Tibial artery (tissue), 4 donors: ENCODE data around the gene PLPP4.

Source experiments
- DNase-seq, 2 donors: peaks; one replicate each; pipeline ENCODE4 v3.0.0-alpha.2; 2019
- H3K27ac ChIP-seq, 2 donors: fragments of 200-600 bp; sonication (generic) in 1 of 2; 1 replicate in 1 of 2; 2 replicates in 1 of 2; pipeline ENCODE4 v1.5.1; 2018 to 2019; ENCODE audit warnings: mild to moderate bottlenecking in 1 of 2
- H3K27me3 ChIP-seq, 2 donors: fragments of 200-600 bp; sonication (generic) in 1 of 2; one replicate each; pipeline versions ENCODE4 v1.5.1 to v1.6.0; 2016 to 2019
- H3K36me3 ChIP-seq, 3 donors: fragments of 200-600 bp; sonication (generic) in 2 of 3; one replicate each; pipeline ENCODE4 v1.5.1; 2016 to 2019; ENCODE audit warnings: mild to moderate bottlenecking in 2 of 3
- H3K4me1 ChIP-seq, 4 donors: fragments of 200-600 bp; sonication (generic) in 2 of 4; 1 replicate in 3 of 4; 2 replicates in 1 of 4; pipeline ENCODE4 v1.5.1; 2016 to 2019
- H3K4me3 ChIP-seq, 2 donors: fragments of 200-600 bp; sonication (generic) in 1 of 2; 1 replicate in 1 of 2; 2 replicates in 1 of 2; pipeline ENCODE4 v1.5.1; 2018 to 2019; ENCODE audit warnings: mild to moderate bottlenecking in 2 of 2
- H3K9me3 ChIP-seq, 3 donors: fragments of 200-600 bp; sonication (generic) in 1 of 3; one replicate each; pipeline ENCODE4 v1.5.1; 2016 to 2019
- intact Hi-C: fragments of 100-400 bp; cut with DNase I; formaldehyde crosslinking; loops from one replicate; pipeline ENCODE4 v1.15.0; 2023; ENCODE audit warnings: low total_unique reads
- TF ChIP-seq, protein P1 (sequence below), 2 experiments: fragments of 200-600 bp in 1 of 2; fragments of 450-650 bp in 1 of 2; IDR thresholded peaks; one replicate each; pipeline ENCODE4 v1.5.1; 2017 to 2019; ENCODE audit warnings: antibody characterized with exemption in 2 of 2, mild to moderate bottlenecking in 1 of 2, moderate library complexity in 1 of 2

PLPP4 gene

DNA sequence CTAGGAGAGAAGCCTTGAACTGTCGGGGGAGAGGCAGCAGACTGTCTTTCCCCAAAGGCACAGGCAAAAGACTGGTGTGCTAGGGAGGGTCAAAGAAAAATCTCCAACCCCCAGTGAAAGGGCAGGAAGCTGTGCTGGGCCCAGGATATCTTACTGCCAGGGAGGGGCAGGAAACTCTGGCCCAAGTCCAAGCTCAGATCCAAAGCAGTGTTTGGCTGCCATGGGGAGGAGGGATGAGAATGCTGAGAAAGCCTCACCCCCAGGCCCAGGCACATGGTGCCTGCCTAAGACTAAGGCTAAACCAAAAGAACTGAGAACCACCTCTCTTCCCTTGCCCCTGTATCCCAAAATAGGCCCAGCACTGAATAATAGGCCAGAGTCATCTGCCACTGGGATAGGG, 171.2 kb downstream of the PLPP4 start:
- peaks cover 0 to 7% (median 0%) of the 10 kb centered on the region in 3 donors for H3K9me3 ChIP-seq
- no peaks in the 10 kb centered on the region for H3K27me3 ChIP-seq
- no peak for DNase-seq
- no peak overlapping the region for H3K27ac ChIP-seq
- no peaks in the 10 kb centered on the region for H3K4me1 ChIP-seq
- TF ChIP-seq, protein P1, sequence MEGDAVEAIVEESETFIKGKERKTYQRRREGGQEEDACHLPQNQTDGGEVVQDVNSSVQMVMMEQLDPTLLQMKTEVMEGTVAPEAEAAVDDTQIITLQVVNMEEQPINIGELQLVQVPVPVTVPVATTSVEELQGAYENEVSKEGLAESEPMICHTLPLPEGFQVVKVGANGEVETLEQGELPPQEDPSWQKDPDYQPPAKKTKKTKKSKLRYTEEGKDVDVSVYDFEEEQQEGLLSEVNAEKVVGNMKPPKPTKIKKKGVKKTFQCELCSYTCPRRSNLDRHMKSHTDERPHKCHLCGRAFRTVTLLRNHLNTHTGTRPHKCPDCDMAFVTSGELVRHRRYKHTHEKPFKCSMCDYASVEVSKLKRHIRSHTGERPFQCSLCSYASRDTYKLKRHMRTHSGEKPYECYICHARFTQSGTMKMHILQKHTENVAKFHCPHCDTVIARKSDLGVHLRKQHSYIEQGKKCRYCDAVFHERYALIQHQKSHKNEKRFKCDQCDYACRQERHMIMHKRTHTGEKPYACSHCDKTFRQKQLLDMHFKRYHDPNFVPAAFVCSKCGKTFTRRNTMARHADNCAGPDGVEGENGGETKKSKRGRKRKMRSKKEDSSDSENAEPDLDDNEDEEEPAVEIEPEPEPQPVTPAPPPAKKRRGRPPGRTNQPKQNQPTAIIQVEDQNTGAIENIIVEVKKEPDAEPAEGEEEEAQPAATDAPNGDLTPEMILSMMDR (IDR thresholded peaks at IDR 0.05) = no peak
- no peak overlapping the region for H3K4me3 ChIP-seq
- intact Hi-C loops = no loop called here
- H3K36me3 ChIP-seq = no peaks in the 10 kb centered on the region

DNA sequence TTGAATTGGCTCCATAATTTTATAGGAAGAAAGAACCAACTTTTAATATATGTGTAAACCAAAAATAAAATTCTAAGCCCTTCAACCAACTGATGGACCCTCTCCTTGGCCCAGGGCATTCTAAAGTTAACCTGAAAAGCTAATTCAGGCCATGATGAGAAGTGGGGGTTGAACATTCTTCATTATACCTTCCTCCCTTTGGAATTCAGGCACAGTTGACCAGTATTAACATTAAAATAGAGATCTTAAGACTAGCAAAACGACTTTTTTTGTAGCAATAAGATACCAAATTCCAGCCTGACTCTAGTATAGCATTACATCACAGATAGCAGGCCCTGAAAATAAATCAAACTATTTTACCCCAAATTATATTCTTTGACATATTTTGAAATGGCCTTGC, 173.2 kb downstream of the PLPP4 start:
- H3K36me3 ChIP-seq = no peaks in the 10 kb centered on the region
- no peak for DNase-seq
- TF ChIP-seq, protein P1 (IDR thresholded peaks at IDR 0.05) = no peak
- H3K4me1 ChIP-seq = no peaks in the 10 kb centered on the region
- H3K27ac ChIP-seq = no peak overlapping the region
- H3K4me3 ChIP-seq = no peak overlapping the region
- intact Hi-C loops = no loop called here
- no peaks in the 10 kb centered on the region for H3K27me3 ChIP-seq
- H3K9me3 ChIP-seq = peaks cover 0 to 7% (median 0%) of the 10 kb centered on the region in 3 donors

DNA sequence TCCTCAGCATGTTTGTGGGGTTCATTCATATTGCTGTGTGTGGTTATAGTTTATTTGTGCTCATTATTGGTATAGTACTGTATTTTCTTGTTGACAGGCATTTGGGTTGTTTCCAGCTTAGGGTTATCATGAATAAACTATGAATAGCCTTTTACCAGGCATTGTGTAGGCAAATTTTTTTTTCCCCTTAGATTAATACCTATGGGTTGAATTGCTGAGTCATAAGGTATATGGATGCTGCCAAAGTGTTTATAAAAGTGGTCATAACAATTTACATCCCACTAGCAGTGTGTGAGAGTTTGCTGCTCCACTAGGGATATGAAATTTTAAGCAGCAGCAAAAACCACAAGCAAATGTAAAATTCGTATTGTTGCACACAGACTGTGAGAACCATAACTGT, 175.0 kb downstream of the PLPP4 start:
- intact Hi-C loops = no loop called here
- Histone ChIP-seq H3K9me3 (peaks cover 0 to 7% (median 0%) of the 10 kb centered on the region in 3 donors), H3K27ac (no peak overlapping the region), H3K27me3 (no peaks in the 10 kb centered on the region), H3K4me1 (no peaks in the 10 kb centered on the region), H3K4me3 (no peak overlapping the region), H3K36me3 (no peaks in the 10 kb centered on the region)
- TF ChIP-seq, protein P1 (IDR thresholded peaks at IDR 0.05) = no peak
- no peak for DNase-seq

DNA sequence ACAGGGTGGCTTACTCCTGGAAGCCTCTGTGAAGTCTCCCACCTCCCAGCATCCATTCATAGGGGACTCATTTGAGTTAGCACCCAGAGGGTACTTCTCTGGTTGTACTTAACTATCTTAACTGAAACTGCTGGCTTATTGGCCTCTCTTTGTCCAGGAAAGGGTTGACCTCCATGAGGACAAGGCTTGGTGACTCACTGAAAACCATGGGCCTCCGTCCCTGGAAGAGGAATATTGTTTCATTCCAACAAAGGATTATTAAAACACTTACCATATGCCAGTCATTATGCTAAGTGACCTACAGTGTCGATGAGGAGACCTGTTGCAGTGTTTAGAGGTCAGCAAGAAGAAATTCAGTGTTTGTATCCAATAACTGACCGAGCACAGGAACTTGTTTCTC, 175.9 kb downstream of the PLPP4 start:
- Histone ChIP-seq H3K36me3 (no peaks in the 10 kb centered on the region), H3K4me3 (no peak overlapping the region), H3K27ac (no peak overlapping the region), H3K27me3 (no peaks in the 10 kb centered on the region), H3K9me3 (peaks cover 0 to 7% (median 0%) of the 10 kb centered on the region in 3 donors), H3K4me1 (no peaks in the 10 kb centered on the region)
- no peak for DNase-seq
- intact Hi-C loops = no loop called here
- TF ChIP-seq, protein P1 (IDR thresholded peaks at IDR 0.05) = no peak

DNA sequence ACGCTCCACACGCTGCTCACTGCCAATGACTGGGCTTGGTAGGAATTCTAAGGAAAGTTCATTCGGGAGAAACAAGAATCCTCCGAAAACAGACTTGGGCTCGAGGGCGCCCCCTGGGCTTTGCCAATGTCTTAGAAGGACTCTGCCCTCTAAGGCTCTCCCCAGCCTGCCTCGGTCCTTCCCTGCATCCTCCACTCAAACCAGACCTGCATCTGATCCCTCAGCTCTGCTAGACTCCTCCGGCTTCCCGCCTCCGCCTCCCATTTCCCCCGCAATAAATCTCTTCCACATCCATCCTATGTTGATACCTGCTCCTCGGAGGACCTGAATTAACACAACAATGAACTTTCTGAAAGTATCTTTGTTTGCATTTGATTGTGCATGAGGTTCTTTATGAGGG, 177.6 kb downstream of the PLPP4 start:
- H3K4me1 ChIP-seq = no peaks in the 10 kb centered on the region
- intact Hi-C loops = no loop called here

More for the DNA sequence above, 177.6 kb downstream of the PLPP4 start:
- no peaks in the 10 kb centered on the region for H3K27me3 ChIP-seq
- TF ChIP-seq, protein P1 (IDR thresholded peaks at IDR 0.05) = no peak
- no peak for DNase-seq
- no peak overlapping the region for H3K4me3 ChIP-seq
- H3K27ac ChIP-seq = no peak overlapping the region
- no peaks in the 10 kb centered on the region for H3K36me3 ChIP-seq
- H3K9me3 ChIP-seq = peaks cover 0 to 3% (median 0%) of the 10 kb centered on the region in 3 donors
